Testis (tissue), 2 donors: ENCODE data around the gene HYKK.

Source experiments
- CTCF ChIP-seq, 3 experiments: fragments of 450-650 bp in 2 of 3; fragments of 200-600 bp in 1 of 3; sonication (generic) in 1 of 3; IDR thresholded peaks; one replicate each; pipeline ENCODE4 v1.5.1; 2016 to 2019; ENCODE audit warnings: antibody characterized with exemption in 3 of 3, mild to moderate bottlenecking in 2 of 3, moderate library complexity in 1 of 3
- POLR2A ChIP-seq: fragments of 450-650 bp; IDR thresholded peaks from one replicate; pipeline ENCODE4 v1.6.1; 2017; ENCODE audit warnings: antibody characterized with exemption, mild to moderate bottlenecking, moderate library complexity

GRCh38 chr15:78481917-78482316 is 25.5 kb upstream of the HYKK start:
- no peak for TF ChIP-seq CTCF (IDR thresholded peaks at IDR 0.05)
- no peak for TF ChIP-seq POLR2A
